ENCODE results near the gene POLR3E.
A peak's percentile ranks its signal among the peaks of the same experiment; 100 is the strongest.
"Not testable (repeated sequence)": the region's sequence is repeated elsewhere in the genome, so short reads cannot be mapped to it uniquely, and the experiment has no call there.

POLR3E gene

DNA sequence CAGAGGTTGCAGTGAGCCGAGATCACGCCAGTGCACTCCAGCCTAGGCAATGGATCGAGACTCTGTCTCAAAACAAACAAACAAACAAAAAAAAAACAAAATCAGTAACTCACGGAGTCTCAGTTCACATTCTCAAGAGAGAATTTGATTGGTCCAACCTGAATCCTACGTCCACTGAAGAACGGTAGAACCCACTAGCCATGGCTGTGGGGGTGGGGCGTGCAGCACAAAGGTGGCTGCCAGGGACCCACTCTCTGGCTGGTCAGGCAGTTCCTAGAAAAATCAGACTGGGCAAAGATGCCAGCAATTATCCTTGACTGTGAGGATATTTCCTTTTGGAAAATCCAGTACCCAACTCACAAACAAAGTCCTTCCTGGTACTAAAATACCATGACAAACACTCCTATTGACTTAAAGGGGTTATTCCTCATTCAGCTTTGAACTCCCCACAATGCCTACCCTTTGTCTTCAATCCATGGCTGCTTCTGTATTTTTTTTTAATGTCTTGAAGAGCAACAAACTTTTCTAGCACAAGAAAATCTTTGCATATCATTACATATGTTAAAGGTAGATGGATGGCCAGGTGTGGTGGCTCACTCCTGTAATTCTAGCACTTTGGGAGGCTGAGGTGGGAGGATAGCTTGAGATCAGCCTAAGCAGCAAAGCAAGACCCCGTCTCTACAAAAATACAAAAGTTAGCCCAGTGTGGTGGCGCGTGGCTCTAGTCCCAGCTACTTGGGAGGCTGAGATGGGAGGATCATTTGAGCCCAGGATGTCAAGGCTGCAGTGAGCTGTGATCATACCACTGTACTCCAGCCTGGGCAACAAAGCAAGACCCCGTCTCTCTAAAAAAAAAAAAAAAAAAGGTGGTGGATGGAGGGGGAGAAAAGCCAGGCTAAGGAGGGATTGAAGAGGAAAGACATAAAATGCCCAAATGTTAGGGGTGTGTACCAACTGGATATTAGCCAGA, 3.8 kb upstream of the POLR3E start:
- no peak for DNase-seq

- peak; percentile 46 for DNase-seq
Observed at GRCh38 chr16:22296225-22297113, 740 bp upstream of the POLR3E start.

GRCh38 chr16:22297871-22298733, 893 bp downstream of the POLR3E start:
- peak; percentile 84 for DNase-seq

GRCh38 chr16:22299036-22299435, 1.8 kb downstream of the POLR3E start:
- no peak for DNase-seq

GRCh38 chr16:22300427-22301071, 3.3 kb downstream of the POLR3E start:
- peak; percentile 48 for DNase-seq

DNA sequence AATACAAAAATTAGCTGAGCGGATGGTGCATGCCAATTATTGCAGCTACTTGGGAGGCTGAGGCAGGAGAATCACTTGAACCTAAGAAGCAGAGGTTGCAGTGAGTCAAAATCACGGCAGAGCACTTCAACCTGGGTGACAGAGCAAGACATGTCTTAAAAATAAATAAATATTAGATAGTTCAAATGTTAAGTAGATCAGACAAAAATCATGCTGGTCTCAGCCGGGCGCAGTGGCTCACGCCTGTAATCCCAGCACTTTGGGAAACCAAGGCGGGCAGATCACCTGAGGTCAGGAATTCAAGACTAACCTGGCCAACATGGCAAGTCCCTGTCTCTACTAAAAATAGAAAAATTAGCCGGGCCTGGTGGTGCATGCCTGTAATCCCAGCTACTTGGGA, 4.2 kb downstream of the POLR3E start:
- DNase-seq = not testable (repeated sequence)

DNA sequence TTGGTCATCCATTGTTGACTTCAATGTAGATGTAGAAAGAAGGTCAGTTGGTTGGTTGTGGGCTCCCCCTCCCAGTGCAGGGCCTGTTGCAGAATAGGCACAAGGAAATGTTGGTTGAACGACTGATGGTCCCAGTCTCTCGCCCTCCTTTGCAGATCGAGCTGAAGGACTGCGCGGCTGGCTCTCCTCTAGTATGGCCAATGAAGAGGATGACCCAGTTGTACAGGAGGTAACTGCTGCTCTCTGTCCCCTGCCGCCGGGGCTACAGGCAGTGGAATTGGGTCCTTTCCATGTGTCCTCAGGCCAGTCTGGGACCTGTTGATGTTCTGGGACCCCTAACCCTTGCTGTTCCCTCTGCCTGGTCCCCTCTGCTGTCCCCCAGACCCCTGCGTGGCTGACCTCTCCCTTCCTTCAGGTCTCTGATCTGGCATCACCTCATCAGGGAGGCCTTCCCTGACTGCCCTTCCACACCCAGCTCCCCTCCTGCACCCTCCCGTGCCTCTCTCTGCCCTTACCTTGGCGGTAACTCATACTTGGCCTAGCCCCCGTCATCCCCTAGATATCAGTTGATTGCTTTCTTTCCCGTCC, 5.7 kb downstream of the POLR3E start:
- DNase-seq = no peak

GRCh38 chr16:22304411-22304810, 7.2 kb downstream of the POLR3E start:
- no peak for DNase-seq

- DNase-seq = no peak
Observed at GRCh38 chr16:22306788-22307187, 9.6 kb downstream of the POLR3E start.

DNA sequence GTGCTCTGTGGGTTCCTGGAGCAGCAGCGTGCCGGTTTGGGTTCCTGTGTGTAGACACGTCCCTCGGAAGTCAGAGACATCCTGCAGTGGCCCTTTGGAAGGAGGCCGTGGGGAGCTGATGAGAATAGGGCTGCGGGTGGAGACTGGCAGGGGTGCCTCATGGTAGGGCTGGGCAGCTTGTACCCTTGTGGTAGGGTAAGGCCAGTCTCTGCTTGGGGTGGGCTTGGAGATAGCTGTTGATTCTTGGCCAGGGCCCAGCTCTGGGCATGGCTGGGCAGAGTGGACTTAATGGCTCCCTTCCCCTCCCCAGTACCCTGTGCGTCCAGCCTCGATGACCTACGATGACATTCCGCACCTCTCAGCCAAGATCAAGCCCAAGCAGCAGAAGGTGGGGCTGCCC, 10.6 kb downstream of the POLR3E start:
- no peak for DNase-seq

DNA sequence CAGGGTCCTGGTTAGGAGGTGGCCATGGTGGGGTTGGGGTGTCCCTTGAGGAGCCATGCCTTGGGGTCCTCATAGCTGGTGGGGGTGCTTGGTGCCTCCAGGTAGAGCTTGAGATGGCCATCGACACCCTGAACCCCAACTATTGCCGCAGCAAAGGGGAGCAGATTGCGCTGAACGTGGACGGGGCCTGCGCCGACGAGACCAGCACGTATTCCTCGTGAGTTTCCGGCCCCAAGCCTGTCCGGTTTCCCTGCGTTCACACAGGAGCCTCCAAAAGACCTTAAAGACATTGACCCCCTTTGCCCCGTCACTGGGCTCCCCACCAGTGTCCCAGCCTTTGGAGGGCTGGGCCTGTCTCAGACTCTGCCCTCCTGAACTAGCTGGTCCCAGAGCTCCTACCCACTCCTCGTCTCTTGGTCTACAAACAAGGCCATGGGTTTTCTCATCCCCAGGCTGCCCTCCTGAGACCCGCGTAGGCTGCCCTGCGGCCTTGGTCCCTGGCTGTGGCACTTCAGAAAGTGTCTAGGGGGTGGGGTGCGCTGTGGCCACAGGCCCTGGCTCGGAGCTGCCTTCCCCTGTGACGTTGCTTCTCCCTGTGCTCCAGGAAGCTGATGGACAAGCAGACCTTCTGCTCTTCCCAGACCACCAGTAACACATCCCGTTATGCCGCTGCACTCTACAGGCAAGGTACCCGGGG, 11.8 kb downstream of the POLR3E start:
- DNase-seq = no peak

DNA sequence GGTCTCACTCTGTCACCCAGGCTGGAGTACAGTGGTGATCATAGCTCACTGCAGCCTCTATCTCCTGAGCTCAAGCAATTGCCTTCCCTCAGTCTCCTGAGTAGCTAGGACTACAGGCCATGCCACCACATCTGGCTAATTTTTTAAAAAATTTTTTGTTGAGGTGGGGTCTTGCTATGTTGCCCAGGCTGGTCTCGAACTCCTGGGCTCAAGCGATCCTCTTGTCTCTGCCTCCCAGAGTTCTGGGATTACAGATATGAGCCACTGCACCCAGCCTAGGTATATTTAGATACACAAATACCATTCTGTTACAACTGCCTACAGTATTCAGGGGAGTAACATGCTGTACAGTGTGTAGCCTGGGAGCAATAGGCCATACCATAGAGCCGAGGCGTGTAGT, 14.3 kb downstream of the POLR3E start:
- no peak for DNase-seq

DNA sequence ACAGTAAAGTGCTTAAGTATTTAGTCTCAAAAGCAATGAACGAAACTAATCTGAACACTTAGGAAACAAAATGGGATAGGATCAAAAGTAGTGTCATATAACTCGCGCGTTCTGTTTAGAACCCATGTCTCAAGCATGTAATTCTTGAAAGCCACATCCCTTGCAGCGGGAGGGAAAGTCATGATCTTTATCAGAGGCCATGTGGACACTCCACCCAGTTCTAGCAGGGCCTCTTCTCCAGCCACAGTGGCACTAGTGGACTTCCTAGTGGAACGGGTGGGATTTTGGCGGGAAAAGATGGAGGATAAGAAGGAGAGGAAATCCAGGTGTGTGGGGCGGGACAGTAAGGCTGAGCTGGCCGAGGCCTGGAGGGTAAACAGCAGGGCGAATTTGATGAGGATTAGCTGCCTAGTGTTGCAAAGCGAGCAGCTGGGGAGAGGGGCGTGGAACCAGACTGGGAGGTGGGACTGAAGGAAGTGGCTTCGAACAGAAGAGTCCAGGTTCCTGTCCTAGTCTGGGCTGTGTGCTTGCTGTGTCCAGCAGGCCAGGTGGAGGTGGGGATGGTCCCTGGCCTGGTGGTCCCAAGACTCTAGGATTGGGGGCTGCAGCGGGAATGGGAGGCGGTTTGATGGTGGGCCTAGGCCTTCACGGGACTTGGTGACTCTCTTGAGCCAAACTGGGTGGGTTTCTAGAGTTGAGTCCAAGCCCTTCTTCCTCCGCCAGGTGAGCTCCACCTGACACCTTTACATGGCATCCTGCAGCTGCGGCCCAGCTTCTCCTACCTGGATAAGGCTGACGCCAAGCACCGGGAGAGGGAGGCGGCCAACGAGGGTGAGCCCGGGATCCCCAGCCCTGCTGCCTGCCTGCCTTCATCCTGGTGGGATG, 15.9 kb downstream of the POLR3E start:
- peak; percentile 6 for DNase-seq

GRCh38 chr16:22313876-22314470, 16.8 kb downstream of the POLR3E start:
- no peak for DNase-seq

- no peak for DNase-seq
Observed at GRCh38 chr16:22314661-22315626, 17.7 kb downstream of the POLR3E start.

DNA sequence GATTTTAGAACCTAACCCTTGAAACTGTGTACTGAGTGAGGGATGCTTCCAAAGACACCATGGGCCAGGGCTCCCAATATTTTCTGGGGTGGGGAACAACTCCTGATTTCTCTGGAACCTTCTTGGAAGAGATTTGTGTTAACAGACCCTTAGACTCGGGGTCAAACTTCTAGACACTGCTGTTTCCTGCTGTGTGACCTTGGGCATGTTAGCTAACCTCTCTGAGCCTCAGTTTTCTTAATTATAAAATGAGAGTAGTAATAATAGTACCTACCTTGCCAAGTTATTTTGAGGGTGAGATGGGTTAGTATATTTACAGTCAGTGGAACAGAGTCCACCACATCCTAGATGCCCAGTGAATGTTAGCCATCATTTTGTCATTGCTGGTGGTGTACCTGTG, 18.8 kb downstream of the POLR3E start:
- DNase-seq = no peak

GRCh38 chr16:22316411-22316811, 19.2 kb downstream of the POLR3E start:
- DNase-seq = no peak

DNA sequence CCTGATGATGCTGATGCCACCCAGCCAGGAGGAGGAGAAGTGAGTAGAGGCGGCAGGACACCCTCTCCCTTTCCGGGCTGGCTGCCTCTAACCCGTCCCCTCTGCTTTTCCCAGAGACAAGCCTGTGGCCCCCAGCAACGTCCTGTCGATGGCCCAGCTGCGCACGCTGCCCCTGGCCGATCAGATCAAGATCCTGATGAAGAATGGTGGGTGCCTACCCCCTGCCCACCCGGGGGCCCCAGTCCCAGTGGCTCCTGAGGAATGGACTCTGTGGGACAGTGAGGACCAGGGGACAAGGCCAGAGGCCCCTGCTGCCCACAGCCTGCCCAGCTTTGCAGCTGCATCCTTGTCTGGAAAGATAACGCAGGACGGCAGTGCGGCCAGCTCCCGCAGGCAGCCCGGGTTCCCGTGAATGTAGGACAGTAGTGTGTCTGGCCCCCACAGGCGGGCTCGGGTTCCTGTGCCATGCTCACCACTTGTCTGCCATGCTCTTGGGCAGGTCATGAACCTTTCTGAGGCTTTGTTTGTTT, 19.9 kb downstream of the POLR3E start:
- DNase-seq = peak; percentile 9

Data from DMS53 (cell line).